ENCODE measurements around the gene ATF7. TPM values are rescaled to one million over a fixed set of nuclear protein-coding genes. Genes with fewer than 3 reads are reported as not detected.
A peak's percentile ranks its signal among the peaks of the same experiment; 100 is the strongest.

Gene ATF7
- polyA plus RNA-seq, 2 of the 4 experiments (the other 2 are of a cell fraction) = 22.9 to 38.9 TPM

DNA sequence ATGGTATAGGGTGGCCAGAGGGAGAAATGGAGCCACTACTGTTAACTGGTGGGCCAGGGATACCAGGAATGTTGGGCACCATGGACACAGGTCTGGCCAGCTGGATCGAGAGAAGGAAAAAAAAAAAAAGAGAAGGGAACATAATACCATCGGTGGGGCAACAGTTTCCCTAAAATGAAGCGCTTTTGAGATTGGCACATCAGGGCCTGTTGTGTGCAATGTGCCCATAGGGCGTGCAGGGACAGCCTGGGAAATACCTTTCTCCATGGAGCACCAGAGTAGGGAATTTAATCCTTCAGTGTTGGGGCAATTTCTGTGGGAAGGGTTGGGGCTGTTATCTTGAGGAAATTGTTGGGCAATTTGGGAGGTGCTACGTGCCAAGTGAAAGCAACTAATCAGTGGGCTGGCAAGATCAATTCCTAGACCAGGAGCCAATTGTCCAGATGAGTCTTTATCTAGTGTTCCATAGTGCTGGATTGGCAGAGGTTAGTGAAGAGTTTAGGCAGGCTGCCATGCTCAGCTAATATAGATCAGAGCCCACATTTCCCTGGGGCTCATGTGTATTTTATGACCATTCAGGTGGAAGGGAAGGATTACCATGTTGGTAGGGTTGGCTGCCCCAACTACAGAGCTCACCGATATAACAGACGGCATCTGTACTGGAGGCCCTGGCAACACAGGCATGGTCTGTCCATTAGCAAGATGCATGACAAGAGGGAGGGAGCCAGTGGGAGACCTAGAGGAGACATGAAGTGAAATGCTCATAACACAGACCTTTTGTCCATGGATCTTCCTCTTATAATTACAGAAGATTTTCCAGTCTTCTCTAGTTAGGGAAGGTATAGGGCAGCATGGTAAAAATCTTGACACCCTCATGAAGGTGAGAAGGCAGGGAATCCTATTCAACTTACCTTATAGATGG lies 93.4 kb downstream of the ATF7 start:
- POLR2A ChIA-PET = interaction anchor here (0.5 to 0.6 kb wide), 2 partner anchors 7 to 24 kb away, joined by 3 to 5 read pairs; no protein-coding TSS in a partner anchor
- Histone ChIP-seq H3K4me2 (no peak overlapping the region), H3K9me3 (no peaks in the 10 kb centered on the region), H3K27ac (no peak overlapping the region), H3K4me3 (no peak overlapping the region), H3K4me1 (peaks cover 7% of the 10 kb centered on the region; the same call in 2 of the 3 replicates)
- DNase-seq (ENCODE audit: low read depth in 1 of 2, low spot score in 1 of 2) = no peak
- TF ChIP-seq FOSB (CRISPR knock-in tag; IDR thresholded peaks at IDR 0.05) (no peak), ZNF302 (CRISPR knock-in tag; IDR thresholded peaks at IDR 0.05) (no peak), ZC3H11A (IDR thresholded peaks at IDR 0.05) (no peak), SREBF2 (IDR thresholded peaks at IDR 0.05) (no peak), TFCP2L1 (CRISPR knock-in tag; IDR thresholded peaks at IDR 0.05) (no peak), RARB (CRISPR knock-in tag; IDR thresholded peaks at IDR 0.05) (no peak), EP300 (IDR thresholded peaks at IDR 0.05) (no peak), POLR2AphosphoS2 (conservative IDR thresholded peaks at IDR 0.05; ENCODE audit: low read length) (no peak), HEYL (CRISPR knock-in tag; IDR thresholded peaks at IDR 0.05) (no peak), ZFP36 (IDR thresholded peaks at IDR 0.05; ENCODE audit: borderline replicate concordance, partially characterized antibody) (no peak), ESRRA (IDR thresholded peaks at IDR 0.05; ENCODE audit: borderline replicate concordance, low read length) (no peak)
- TF ChIP-seq, protein P1, sequence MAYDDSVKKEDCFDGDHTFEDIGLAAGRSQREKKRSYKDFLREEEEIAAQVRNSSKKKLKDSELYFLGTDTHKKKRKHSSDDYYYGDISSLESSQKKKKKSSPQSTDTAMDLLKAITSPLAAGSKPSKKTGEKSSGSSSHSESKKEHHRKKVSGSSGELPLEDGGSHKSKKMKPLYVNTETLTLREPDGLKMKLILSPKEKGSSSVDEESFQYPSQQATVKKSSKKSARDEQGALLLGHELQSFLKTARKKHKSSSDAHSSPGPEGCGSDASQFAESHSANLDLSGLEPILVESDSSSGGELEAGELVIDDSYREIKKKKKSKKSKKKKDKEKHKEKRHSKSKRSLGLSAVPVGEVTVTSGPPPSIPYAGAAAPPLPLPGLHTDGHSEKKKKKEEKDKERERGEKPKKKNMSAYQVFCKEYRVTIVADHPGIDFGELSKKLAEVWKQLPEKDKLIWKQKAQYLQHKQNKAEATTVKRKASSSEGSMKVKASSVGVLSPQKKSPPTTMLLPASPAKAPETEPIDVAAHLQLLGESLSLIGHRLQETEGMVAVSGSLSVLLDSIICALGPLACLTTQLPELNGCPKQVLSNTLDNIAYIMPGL (CRISPR knock-in tag; IDR thresholded peaks at IDR 0.05; ENCODE audit: borderline replicate concordance) = no peak
- no peak for ATAC-seq
- CTCF ChIA-PET = interaction anchor here (0.9 to 2.2 kb wide), 5 partner anchors 10 to 143 kb away, joined by 3 to 11 read pairs (median 6); partner anchors contain the start of gene ATP5MC2
- FAIRE-seq = no peak
- 91% methylated on average over 7 of the region's 7 CpGs for WGBS (ENCODE audit: missing lambda C conversion rate)

DNA sequence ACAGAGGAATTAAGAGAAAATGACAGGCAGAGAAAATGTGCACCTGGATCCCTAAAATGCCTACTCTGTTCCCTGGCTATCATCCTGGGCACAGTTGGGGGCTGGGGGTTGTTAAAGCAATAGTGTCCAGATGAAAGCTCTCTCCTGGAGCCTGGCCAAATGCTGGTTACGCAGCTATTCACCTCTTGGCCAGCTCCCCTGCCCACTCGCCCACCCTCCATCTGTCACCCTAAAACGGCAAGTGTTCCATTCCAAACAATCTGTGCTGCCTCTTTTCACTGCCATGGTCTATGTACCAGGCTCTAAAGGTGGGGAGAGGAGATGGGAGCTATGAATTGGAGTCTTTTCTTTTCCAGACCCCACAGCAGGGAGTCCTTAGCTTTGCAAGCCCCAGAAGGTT lies 94.2 kb downstream of the ATF7 start:
- H3K27ac ChIP-seq = no peak overlapping the region
- no peaks in the 10 kb centered on the region for H3K9me3 ChIP-seq
- H3K4me3 ChIP-seq = no peak overlapping the region
- no peak for ATAC-seq
- no peak overlapping the region for H3K4me2 ChIP-seq
- WGBS (ENCODE audit: missing lambda C conversion rate) = 94% methylated on average over 3 of the region's 3 CpGs
- no peak for DNase-seq (ENCODE audit: low read depth in 1 of 2, low spot score in 1 of 2)
- TF ChIP-seq GATA3 (IDR thresholded peaks at IDR 0.05; ENCODE audit: borderline replicate concordance) (no peak), JUNB (IDR thresholded peaks at IDR 0.05) (no peak), NR3C1 (IDR thresholded peaks at IDR 0.05) (no peak), CBX2 (IDR thresholded peaks at IDR 0.05; ENCODE audit: borderline replicate concordance, low read depth) (no peak), HEYL (CRISPR knock-in tag; IDR thresholded peaks at IDR 0.05) (no peak), ESRRA (IDR thresholded peaks at IDR 0.05; ENCODE audit: borderline replicate concordance, low read length) (no peak), MYC (IDR thresholded peaks at IDR 0.05; ENCODE audit: borderline replicate concordance, low read length) (no peak), HOXB13 (CRISPR knock-in tag; IDR thresholded peaks at IDR 0.05; ENCODE audit: low read depth) (no peak)
- peaks cover 5% of the 10 kb centered on the region; the same call in 1 of the 3 replicates for H3K4me1 ChIP-seq
- ChIA-PET POLR2A (interaction anchor here (0.6 kb wide), 2 partner anchors 8 to 12 kb away, joined by 4 to 5 read pairs; no protein-coding TSS in a partner anchor), CTCF (interaction anchor here (1.0 to 2.2 kb wide), 4 partner anchors 11 to 35 kb away, joined by 3 to 11 read pairs (median 3); no protein-coding TSS in a partner anchor)
- FAIRE-seq = no peak

DNA sequence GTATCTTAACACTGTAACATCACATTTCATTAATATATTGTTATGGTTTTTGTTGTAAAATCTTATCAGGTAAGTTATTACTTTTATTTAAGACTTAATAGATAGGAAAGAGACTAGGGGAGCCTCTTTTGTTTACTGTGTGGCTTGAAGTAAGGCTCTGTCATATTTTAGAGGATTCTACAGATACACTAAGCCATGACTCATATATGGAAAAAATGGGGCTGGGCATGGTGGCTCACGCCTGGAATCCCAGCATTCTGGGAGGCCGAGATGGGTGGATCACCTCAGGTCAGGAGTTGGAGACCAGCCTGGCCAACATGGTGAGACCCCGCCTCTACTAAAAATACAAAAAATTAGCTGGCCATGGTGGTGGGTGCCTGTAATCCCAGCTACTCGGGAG lies 95.3 kb downstream of the ATF7 start:
- Histone ChIP-seq H3K4me1 (peaks cover 5% of the 10 kb centered on the region; the same call in 1 of the 3 replicates), H3K27ac (no peak overlapping the region), H3K9me3 (no peaks in the 10 kb centered on the region), H3K4me2 (no peak overlapping the region), H3K4me3 (no peak overlapping the region)
- WGBS (ENCODE audit: missing lambda C conversion rate) = 69% methylated on average over 4 of the region's 4 CpGs
- FAIRE-seq = no peak
- ChIA-PET POLR2A (no interaction called here), CTCF (interaction anchor here (1.1 to 2.2 kb wide), 2 partner anchors 13 to 22 kb away, joined by 3 to 11 read pairs; no protein-coding TSS in a partner anchor)
- TF ChIP-seq, protein P2, sequence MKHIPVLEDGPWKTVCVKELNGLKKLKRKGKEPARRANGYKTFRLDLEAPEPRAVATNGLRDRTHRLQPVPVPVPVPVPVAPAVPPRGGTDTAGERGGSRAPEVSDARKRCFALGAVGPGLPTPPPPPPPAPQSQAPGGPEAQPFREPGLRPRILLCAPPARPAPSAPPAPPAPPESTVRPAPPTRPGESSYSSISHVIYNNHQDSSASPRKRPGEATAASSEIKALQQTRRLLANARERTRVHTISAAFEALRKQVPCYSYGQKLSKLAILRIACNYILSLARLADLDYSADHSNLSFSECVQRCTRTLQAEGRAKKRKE (CRISPR knock-in tag; IDR thresholded peaks at IDR 0.05; ENCODE audit: low read depth) = no peak
- TF ChIP-seq FOSL2 (IDR thresholded peaks at IDR 0.05) (no peak), FOSL2 (CRISPR knock-in tag; IDR thresholded peaks at IDR 0.05) (0 out of 2 replicates have a peak, but pooled peaks have one; percentile 33), POLR2A (IDR thresholded peaks at IDR 0.05; ENCODE audit: low read length) (no peak), ZFP36 (IDR thresholded peaks at IDR 0.05; ENCODE audit: borderline replicate concordance, partially characterized antibody) (no peak)
- TF ChIP-seq, protein P1 (CRISPR knock-in tag; IDR thresholded peaks at IDR 0.05; ENCODE audit: borderline replicate concordance) = no peak
- peak in 1 of 2 experiments; percentile 68; a peak in 3 of 6 replicates for ATAC-seq
- DNase-seq (ENCODE audit: low read depth in 1 of 2, low spot score in 1 of 2) = no peak
